ENCODE results near the gene CEACAM21. TPM values are rescaled to one million over a fixed set of nuclear protein-coding genes. Genes with fewer than 3 reads are reported as not detected.

The CEACAM21 gene
- total RNA-seq, 1 donor, result 3.9 TPM

DNA sequence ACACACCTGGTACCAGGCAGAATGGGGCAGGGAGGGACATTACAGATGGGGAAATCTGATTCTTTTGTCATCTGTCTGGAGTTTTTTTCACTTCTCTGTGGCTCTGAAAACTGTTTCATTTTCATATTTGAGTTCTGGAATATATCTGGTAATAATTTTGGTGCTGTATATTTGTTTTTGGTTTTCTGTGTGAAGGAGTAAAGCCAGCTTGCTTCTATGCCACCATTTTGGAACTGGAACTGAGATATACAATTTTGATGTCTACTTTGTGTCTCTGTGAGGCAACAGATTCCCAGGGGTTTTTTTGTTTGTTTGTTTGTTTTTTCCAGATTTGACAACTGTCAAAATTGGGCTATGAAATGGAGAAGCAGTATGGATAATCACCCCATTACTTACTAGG, 34.8 kb downstream of the CEACAM21 start:
- peaks cover 12% of the 10 kb centered on the region for H3K27me3 ChIP-seq (ENCODE audit: insufficient read depth, low read length)
- peaks cover 15% of the 10 kb centered on the region for H3K4me1 ChIP-seq (ENCODE audit: insufficient read depth, low read length)
- no peaks in the 10 kb centered on the region for H3K9me3 ChIP-seq (ENCODE audit: low read depth, low read length)
- H3K4me3 ChIP-seq (ENCODE audit: low read length), result no peak overlapping the region

DNA sequence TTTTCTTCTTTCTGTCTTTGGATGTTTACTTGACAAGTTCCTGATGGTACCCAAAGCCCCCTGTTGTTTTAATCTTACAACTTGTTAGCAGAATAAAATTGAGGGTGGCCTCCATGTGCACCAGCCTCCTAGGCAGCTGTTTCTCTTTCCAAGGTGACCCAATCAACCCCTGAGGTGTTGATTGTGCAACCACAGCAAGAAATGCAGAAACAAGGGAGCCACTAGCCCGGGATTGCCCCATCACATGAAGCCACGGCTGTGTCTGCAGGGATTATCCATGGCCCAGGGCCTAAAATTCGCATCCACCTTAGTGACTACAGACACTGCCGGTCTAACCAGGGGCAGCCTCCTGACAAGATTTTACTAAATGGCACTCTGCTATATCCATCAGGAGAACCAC, 36.5 kb downstream of the CEACAM21 start:
- Histone ChIP-seq H3K27me3 (ENCODE audit: insufficient read depth, low read length) (peaks cover 12% of the 10 kb centered on the region), H3K9me3 (ENCODE audit: low read depth, low read length) (no peaks in the 10 kb centered on the region), H3K4me1 (ENCODE audit: insufficient read depth, low read length) (peaks cover 26% of the 10 kb centered on the region), H3K4me3 (ENCODE audit: low read length) (no peak overlapping the region)

DNA sequence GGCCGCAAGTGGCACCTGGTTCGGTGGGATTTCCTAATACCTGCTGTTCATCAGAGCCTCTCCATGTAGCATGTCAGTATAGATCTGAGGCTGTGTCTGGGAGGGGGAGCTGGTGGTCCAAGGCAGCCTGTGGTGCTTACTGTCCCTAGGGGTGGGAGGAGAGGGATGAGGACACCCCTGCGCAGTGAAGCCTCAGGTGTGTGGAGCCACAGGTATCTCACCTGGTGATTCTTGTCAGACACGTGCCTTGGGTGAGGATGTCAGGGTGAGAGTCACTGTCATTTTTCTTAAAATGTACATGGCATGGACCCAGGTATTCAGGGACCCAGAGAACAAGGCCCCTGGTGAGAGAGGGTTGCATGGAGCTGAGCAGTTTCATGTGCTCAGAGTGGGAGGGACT, 39.2 kb downstream of the CEACAM21 start:
- H3K27me3 ChIP-seq (ENCODE audit: insufficient read depth, low read length), result peaks cover 11% of the 10 kb centered on the region
- no peak overlapping the region for H3K4me3 ChIP-seq (ENCODE audit: low read length)
- H3K9me3 ChIP-seq (ENCODE audit: low read depth, low read length), result no peaks in the 10 kb centered on the region
- peaks cover 51% of the 10 kb centered on the region for H3K4me1 ChIP-seq (ENCODE audit: insufficient read depth, low read length)

DNA sequence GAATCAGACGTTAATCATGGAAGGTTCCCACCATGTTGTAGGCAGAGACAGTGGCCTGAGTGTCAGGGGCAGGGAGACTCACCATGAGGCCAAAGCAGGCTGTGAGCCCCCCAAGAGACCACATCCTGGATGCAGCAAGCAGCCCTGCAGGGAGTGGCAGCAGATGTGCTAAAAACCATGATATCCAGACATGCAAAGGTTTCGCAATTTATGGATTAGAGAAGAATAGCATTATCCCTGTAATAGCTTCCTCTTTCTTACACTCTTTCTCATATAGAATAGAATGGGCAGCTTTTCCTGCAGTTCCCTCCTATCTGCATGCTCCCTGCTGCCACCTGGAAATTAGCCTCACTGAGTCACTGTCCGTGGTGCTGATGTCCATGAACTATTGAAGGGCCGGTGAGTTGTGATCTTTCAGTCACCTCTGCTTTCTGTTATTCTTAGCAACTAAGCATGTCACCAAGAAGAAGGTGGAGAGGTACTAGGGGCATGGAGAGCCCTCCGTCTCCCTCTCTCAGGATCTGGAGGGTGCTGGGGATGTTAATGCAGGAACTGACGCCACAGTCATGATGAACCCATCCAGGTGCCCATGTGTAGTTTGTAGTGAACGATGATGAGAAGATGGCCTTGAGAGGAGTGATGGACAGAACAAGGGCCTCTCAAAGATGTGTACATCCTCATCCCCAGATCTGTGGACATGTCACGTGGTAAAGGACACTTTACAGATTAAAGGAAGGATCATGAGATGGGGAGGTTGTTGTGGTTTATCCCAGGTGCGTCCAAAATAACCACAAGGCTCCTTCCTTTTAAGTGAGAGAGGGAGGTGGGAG, 41.0 kb downstream of the CEACAM21 start:
- Histone ChIP-seq H3K27me3 (ENCODE audit: insufficient read depth, low read length) (no peaks in the 10 kb centered on the region), H3K4me3 (ENCODE audit: low read length) (no peak overlapping the region), H3K4me1 (ENCODE audit: insufficient read depth, low read length) (peaks cover 69% of the 10 kb centered on the region), H3K9me3 (ENCODE audit: low read depth, low read length) (no peaks in the 10 kb centered on the region)

DNA sequence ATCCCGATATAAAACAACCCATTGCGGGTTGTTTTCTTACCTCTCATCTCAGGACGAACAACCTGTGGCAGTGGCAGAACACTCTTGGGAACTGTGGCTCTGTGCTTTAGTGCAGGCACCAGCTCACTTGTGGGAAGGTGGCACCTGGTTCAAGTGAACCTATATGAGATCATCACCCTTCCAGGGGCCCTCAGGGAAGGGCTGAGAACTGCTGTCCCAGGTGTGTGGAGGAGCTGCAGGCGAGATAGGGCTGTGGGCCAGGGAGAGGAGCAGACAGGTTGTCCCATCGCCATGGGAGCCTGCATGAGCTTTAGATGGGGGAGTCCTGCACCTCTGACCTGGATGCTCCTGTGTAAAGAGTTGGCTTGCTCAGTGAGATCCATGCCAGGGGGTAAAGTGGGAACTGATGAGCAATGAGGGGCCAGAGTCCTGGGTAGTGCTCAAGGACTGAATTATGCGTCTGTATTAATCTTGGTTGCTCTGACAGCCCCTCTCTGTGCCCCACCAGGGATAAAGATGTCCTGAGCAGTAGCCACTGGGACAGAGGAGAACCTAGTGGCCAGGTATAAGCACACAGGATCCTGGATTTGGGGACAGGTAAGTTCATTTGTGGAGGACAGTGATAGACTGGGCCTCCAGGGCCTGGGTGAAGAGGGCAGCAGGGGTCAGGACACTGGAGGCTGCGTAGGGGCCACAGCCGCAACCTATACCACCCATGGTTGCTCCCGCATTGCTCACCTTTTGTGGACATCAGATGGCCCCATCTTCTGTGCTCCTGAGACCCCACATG, 42.2 kb downstream of the CEACAM21 start:
- Histone ChIP-seq H3K4me3 (ENCODE audit: low read length) (no peak overlapping the region), H3K9me3 (ENCODE audit: low read depth, low read length) (no peaks in the 10 kb centered on the region), H3K4me1 (ENCODE audit: insufficient read depth, low read length) (peaks cover 70% of the 10 kb centered on the region), H3K27me3 (ENCODE audit: insufficient read depth, low read length) (no peaks in the 10 kb centered on the region)

DNA sequence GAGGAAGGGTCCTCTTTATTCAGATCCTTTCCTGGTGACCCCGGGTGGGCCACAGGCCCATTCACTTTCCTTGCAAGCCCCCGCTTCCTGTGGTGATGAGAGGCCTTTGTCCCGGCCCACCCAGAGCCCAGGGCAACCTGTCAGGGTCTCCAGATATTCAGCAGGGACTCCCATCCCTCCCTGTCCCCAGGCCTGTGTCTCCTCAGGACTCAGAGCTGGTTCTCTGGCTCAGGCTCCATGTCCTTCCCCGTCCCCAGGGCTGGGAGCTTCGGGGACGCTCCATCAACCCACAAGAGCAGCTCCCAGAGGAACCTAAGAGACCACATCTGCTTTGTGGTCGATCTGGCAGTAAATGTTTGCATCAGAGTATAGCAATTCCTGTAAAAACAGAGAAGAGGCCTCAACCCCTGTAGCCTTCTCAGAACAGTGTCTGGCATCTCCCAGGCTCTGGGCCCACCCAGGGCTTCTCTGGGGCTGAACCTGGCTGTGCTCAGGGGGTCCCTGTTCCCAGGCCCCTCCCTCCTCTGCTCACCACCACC, 43.1 kb downstream of the CEACAM21 start:
- H3K4me1 ChIP-seq (ENCODE audit: insufficient read depth, low read length), result peaks cover 79% of the 10 kb centered on the region
- no peaks in the 10 kb centered on the region for H3K27me3 ChIP-seq (ENCODE audit: insufficient read depth, low read length)
- no peaks in the 10 kb centered on the region for H3K9me3 ChIP-seq (ENCODE audit: low read depth, low read length)
- H3K4me3 ChIP-seq (ENCODE audit: low read length), result no peak overlapping the region

DNA sequence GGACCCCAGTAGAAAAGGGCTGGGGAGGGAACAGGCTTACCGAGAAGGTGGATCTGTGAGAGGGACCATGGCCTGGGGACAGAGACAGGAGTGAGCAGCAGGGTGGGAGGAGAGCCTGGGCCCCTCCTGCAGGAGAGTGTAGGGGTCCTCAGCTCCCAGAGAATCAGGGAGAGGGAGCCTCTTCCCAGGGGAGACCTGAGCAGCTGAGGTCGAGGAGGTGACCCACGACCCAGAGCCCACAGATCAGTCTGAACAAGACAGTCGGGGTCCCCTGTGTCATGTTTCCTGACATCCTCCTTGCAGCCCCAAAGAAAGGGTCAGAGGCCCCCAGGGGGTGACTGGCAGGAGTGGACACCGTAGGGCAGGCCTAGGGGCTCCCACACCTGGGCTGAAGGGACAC, 44.2 kb downstream of the CEACAM21 start:
- Histone ChIP-seq H3K4me3 (ENCODE audit: low read length) (no peak overlapping the region), H3K9me3 (ENCODE audit: low read depth, low read length) (no peaks in the 10 kb centered on the region), H3K4me1 (ENCODE audit: insufficient read depth, low read length) (peaks cover 90% of the 10 kb centered on the region), H3K27me3 (ENCODE audit: insufficient read depth, low read length) (no peaks in the 10 kb centered on the region)

DNA sequence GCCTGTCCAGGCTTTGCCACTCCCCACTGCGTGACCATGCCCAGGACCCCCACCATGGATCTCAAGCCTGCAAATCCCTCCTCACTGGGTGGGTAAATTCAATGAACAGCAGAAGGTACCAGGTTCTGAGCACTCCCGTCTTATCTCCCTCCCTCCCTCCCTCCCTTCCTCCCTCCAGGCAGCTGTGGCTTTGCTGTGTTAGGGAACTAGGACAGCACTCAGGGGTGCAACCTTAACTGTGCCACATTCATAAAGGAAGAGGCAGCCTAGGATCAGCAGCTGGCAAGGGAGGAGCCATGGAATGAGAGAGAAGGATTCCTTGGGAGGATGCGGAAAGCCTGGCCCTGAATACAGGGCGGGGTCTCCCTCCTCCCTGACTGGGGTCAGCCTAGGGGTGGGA, 45.3 kb downstream of the CEACAM21 start:
- Histone ChIP-seq H3K9me3 (ENCODE audit: low read depth, low read length) (no peaks in the 10 kb centered on the region), H3K4me1 (ENCODE audit: insufficient read depth, low read length) (peaks cover 96% of the 10 kb centered on the region), H3K27me3 (ENCODE audit: insufficient read depth, low read length) (no peaks in the 10 kb centered on the region), H3K4me3 (ENCODE audit: low read length) (no peak overlapping the region)

DNA sequence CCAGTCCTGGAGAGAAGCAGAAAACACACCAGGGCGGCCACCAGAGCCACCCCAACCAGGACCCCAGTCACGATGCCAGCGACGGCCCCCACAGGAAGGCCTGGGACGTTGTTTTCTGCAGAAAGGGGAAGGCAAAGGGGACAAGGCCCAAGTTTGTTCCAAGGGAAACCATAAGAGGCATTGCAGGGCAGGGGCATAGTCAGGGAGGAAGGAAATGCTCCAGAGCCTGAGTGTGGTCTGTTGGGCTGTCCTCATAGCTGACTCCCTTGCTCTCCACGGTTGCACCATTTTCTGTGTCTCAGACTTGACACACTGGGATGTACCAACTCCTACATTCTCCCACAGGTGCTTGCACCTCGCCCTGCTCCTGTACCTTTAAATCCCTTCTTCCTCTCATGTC, 45.7 kb downstream of the CEACAM21 start:
- Histone ChIP-seq H3K4me3 (ENCODE audit: low read length) (no peak overlapping the region), H3K27me3 (ENCODE audit: insufficient read depth, low read length) (no peaks in the 10 kb centered on the region), H3K4me1 (ENCODE audit: insufficient read depth, low read length) (peaks cover 94% of the 10 kb centered on the region), H3K9me3 (ENCODE audit: low read depth, low read length) (no peaks in the 10 kb centered on the region)

DNA sequence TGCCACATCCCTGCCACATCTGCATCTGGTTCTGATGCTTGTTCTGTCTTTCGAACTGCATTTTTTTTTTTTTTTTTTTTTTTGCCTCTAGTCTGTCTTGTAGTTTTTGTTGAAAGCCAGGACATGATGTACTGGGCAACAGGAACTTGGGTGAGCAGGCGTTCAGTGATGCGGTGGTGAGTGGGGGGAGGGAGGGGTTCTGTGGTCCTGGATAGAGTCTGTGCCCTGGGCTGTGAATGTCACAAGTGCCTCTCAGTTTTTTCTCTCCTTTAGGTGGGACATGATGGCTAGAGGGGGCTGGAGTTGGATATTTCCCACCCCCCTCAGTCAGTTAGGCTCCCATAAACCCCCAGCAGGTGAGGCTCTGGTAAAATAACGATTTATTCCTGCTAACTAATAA, 47.4 kb downstream of the CEACAM21 start:
- Histone ChIP-seq H3K4me1 (ENCODE audit: insufficient read depth, low read length) (peaks cover 92% of the 10 kb centered on the region), H3K9me3 (ENCODE audit: low read depth, low read length) (no peaks in the 10 kb centered on the region), H3K4me3 (ENCODE audit: low read length) (no peak overlapping the region), H3K27me3 (ENCODE audit: insufficient read depth, low read length) (no peaks in the 10 kb centered on the region)

DNA sequence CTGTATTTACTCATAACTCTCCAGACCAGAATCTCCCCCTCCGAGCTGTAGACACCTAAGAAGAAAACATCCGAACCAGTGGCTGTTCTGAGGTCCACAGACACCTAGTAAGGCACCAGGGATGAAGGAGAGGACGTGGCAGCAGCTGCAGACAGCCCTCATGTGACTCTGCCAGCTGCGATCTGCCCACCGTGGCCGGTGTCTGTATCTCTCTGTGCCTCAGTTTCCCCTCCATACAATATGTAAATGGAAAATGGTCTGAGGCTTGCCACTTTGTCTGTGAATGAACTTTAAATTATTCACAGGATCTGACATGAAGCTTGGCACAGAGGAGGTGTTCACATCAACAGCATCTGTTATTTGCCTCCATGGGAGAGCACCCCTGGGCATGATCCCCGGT, 48.5 kb downstream of the CEACAM21 start:
- Histone ChIP-seq H3K4me3 (ENCODE audit: low read length) (peak overlapping the region; percentile 3), H3K4me1 (ENCODE audit: insufficient read depth, low read length) (peaks cover 81% of the 10 kb centered on the region), H3K9me3 (ENCODE audit: low read depth, low read length) (no peaks in the 10 kb centered on the region), H3K27me3 (ENCODE audit: insufficient read depth, low read length) (no peaks in the 10 kb centered on the region)

DNA sequence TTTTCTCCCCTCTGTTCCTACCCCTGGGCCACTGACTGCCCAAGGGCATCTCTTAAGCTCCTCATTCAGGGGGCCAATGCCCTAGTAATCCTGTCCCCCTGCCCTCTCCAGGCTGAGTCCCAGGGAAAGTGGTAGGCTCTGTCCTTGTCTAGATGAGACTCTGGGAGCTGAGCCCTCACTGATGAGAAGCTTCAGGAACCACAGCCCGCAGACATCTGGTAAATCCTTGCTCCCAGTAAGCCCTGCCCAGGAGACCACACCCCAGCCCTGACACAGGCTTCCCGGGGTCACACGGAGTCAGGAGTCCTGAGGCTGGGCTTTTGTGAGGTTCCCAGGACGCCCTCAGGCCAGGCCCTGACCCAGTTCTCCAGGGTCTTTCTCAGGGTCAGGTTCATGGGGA, 49.0 kb downstream of the CEACAM21 start:
- H3K4me3 ChIP-seq (ENCODE audit: low read length), result peak overlapping the region; percentile 3
- no peaks in the 10 kb centered on the region for H3K27me3 ChIP-seq (ENCODE audit: insufficient read depth, low read length)

DNA sequence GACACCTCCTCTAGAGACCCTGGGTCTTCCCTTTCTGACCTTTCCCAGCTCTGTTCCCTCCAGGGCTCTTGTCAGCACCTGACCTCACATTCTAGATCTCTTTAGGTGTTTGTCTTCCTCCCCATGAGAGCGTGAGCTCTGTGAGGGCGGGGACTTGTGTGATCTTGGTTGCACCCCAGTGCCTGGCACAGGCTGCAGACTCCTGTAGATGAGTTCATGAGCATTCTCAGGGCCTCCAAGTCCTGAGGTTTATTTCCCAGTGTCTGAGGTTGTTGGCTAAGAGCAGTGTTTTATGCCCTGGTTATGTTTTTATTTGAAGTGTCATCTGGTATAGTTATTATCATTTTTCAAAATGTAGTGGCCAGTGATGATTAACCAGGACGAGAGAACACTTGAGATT, 50.3 kb downstream of the CEACAM21 start:
- Histone ChIP-seq H3K9me3 (ENCODE audit: low read depth, low read length) (peaks cover 13% of the 10 kb centered on the region), H3K27me3 (ENCODE audit: insufficient read depth, low read length) (peaks cover under 1% of the 10 kb centered on the region), H3K4me1 (ENCODE audit: insufficient read depth, low read length) (peaks cover 63% of the 10 kb centered on the region), H3K4me3 (ENCODE audit: low read length) (peak overlapping the region; percentile 43)

More for the DNA sequence above, 49.0 kb downstream of the CEACAM21 start:
- H3K4me1 ChIP-seq (ENCODE audit: insufficient read depth, low read length), result peaks cover 77% of the 10 kb centered on the region
- no peaks in the 10 kb centered on the region for H3K9me3 ChIP-seq (ENCODE audit: low read depth, low read length)

DNA sequence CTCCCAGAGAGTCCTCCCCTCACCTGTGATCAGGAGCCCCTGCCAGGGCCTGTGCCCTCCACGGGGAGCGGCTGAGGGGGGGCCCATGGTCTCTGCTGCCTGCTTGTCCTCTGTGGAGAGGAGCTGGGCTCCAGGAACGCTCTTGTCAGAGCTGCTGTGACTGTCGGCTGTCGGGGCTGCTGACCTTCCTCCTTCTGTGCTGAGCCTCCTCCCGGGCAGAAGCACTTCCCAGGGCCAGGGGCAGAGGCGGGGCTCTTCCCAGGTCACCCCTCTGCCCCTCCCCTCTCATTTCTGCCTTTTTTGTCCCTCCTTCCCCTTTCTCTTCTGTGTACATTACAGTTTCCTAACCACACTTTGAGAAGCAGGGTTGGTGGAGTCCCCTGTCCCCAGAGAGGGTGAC, 50.9 kb downstream of the CEACAM21 start, which contains the start of gene CEACAM4:
Gene CEACAM4, minus strand, starts transcription at position 198 of the 400 bp plus-strand sequence. Its CDS starts 111 bp downstream, at position 87.
- peaks cover 2% of the 10 kb centered on the region for H3K27me3 ChIP-seq (ENCODE audit: insufficient read depth, low read length)
- peaks cover 17% of the 10 kb centered on the region for H3K9me3 ChIP-seq (ENCODE audit: low read depth, low read length)
- H3K4me1 ChIP-seq (ENCODE audit: insufficient read depth, low read length), result peaks cover 57% of the 10 kb centered on the region
- H3K4me3 ChIP-seq (ENCODE audit: low read length), result peak within 1 kb of the TSS; percentile 43

DNA sequence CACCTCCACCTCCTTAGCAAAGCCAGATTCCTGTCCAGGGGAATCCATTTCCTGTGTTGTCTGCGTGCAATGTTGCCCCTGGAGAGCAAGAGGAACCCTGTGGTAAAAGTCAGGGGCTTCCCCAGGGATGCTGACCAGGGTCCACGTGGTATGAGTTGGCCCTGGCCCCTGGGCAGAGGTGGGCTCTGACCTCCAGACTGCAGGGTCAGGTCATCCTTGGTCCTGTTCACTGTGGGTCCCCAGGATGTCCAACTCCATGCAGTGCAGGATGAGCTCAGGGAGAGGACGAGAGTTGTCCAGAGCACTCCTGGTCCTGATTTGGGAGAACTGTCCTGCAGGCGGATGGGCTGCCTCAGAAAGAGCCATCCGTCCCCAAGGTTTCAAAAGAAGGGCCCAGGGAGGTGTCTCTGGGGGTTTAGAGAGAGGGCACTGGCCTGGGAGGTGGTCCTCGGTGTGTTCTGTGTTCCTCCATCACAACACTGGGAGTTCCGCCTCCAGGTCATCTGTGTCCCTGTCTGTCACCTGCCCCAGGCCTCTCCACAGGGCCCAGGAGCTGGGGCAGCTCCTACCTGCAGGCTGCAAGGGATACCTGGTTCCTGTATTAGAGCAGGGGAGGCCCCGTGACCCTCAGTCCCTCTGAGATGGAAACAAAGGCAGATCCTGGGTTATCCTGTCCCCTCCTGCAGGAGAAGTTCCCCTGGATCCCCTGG, 52.2 kb downstream of the CEACAM21 start:
- Histone ChIP-seq H3K4me1 (ENCODE audit: insufficient read depth, low read length) (peaks cover 45% of the 10 kb centered on the region), H3K4me3 (ENCODE audit: low read length) (no peak overlapping the region), H3K27me3 (ENCODE audit: insufficient read depth, low read length) (peaks cover 2% of the 10 kb centered on the region), H3K9me3 (ENCODE audit: low read depth, low read length) (peaks cover 17% of the 10 kb centered on the region)
